BLaER1 (cell line): ENCODE data around the gene COG6.

Experiments used
- H3K27ac ChIP-seq: shearing (Covaris generic); formaldehyde crosslinking; 2 replicates; pipeline ENCODE4 v1.8.1; 2022
- H3K27me3 ChIP-seq: shearing (Covaris generic); formaldehyde crosslinking; 2 replicates; pipeline ENCODE4 v1.8.1; 2022
- H3K36me3 ChIP-seq: shearing (Covaris generic); formaldehyde crosslinking; 2 replicates; pipeline ENCODE4 v1.8.1; 2022
- H3K4me1 ChIP-seq: shearing (Covaris generic); formaldehyde crosslinking; 2 replicates; pipeline ENCODE4 v1.8.1; 2022
- H3K4me2 ChIP-seq: shearing (Covaris generic); formaldehyde crosslinking; 2 replicates; pipeline ENCODE4 v1.8.1; 2022
- H3K4me3 ChIP-seq: shearing (Covaris generic); formaldehyde crosslinking; 2 replicates; pipeline ENCODE4 v1.8.1; 2022
- H3K9ac ChIP-seq: shearing (Covaris generic); formaldehyde crosslinking; 2 replicates; pipeline ENCODE4 v1.8.1; 2022
- H3K9me3 ChIP-seq: shearing (Covaris generic); formaldehyde crosslinking; 2 replicates; pipeline ENCODE4 v1.8.1; 2022
- H4K20me1 ChIP-seq: shearing (Covaris generic); formaldehyde crosslinking; 2 replicates; pipeline ENCODE4 v1.8.1; 2022
- Cebpa-rat ChIP-seq: shearing (Covaris generic); IDR thresholded peaks from 2 replicates; pipeline ENCODE4 v1.8.1; 2022

COG6 gene

DNA sequence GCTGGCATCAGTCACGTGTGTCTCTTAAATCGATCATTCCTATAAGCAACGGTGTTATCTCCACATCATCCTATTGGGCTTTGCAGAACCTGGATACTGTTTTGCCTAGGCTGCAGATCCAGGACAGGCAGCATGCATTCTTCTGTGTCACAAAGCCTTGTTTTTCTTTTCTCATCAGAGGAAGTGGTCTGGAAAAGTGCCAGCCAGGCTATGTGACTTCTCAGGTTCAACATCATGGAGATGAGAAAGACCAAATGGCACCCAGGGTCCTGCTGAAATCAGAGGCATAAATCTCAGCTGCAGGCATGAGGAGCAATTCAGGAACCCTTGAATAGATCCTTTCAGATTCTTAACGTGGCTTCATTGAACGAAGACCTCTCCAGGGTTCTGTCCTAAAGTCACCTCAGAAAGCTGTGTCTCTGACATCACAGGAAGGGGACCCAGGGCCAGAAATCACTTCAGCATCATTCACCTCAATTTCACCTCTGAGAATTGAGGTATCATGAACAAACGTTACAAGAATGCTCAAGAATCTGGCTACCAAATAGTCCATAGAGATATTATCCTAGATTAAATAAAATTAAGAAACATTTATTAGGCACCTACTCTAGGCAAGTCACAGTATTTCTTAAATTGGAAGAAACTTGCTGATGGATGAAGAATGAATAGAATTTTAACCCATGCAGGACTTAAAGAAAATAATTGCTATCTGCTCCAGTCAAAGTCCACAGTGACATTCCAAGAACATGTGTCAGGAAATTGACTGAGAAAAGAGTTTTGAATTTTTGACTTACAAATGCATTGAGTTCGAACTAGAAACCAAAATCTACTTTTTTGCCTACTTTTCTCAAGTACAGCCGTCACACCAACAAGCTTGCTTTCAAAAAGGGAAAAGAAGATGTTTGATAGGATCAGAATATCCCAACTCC, 124.1 kb downstream of the COG6 start:
- Histone ChIP-seq H3K4me3 (no peak overlapping the region), H3K4me2 (peak overlapping the region; percentile 2; the same call in 1 of the 2 replicates), H4K20me1 (no peaks in the 10 kb centered on the region), H3K4me1 (peaks cover 9% of the 10 kb centered on the region; the same call in 1 of the 2 replicates), H3K36me3 (no peaks in the 10 kb centered on the region), H3K9ac (no peak overlapping the region), H3K27ac (no peak overlapping the region), H3K27me3 (no peaks in the 10 kb centered on the region), H3K9me3 (no peaks in the 10 kb centered on the region)
- no peak for TF ChIP-seq Cebpa-rat

DNA sequence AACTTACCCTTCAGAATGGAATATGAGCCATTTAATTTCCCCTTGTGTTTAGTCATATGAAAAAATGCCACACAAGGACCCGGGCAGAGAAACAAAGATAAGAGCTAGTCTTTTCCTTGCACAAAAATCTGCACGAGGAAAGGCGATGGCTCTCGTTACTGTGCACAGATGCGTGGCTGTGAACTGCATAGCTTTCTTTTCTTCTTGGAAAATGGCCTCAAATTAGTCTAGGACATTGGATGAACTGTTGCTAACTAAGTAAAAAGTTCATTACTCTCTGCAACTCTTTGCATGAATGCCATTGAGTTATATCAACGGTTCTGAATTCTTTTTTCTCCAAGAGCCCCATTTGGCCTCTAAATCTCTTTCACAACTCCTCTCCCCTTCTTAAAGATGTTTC, 125.2 kb downstream of the COG6 start:
- Histone ChIP-seq H3K4me1 (peaks cover 9% of the 10 kb centered on the region; the same call in 1 of the 2 replicates), H3K36me3 (no peaks in the 10 kb centered on the region), H3K27me3 (no peaks in the 10 kb centered on the region), H3K27ac (no peak overlapping the region), H3K4me2 (no peak overlapping the region), H3K4me3 (no peak overlapping the region), H3K9me3 (no peaks in the 10 kb centered on the region), H3K9ac (no peak overlapping the region), H4K20me1 (no peaks in the 10 kb centered on the region)
- no peak for TF ChIP-seq Cebpa-rat

DNA sequence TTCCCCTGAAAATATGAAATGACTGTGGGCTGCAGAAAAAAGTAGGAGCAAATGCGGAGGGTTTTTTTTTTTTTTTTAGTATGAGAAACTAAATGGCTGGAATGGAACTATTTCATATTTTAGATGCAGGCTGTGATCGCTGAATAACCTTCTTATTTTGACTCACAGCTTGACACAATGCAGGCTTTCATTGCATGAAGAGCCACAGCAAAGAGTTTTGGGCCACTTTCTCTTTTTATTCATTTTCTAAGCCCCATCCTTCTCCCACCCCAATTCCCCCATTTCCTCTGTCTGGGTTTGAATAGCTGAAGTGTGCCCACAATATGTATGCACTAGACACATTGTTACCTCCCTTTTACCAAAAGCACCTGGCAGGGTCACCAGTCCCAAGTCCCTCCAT, 125.9 kb downstream of the COG6 start:
- no peaks in the 10 kb centered on the region for H4K20me1 ChIP-seq
- TF ChIP-seq Cebpa-rat = no peak
- no peak overlapping the region for H3K4me2 ChIP-seq
- H3K4me3 ChIP-seq = no peak overlapping the region
- H3K36me3 ChIP-seq = no peaks in the 10 kb centered on the region
- H3K4me1 ChIP-seq = peaks cover 9% of the 10 kb centered on the region; the same call in 1 of the 2 replicates
- H3K9me3 ChIP-seq = no peaks in the 10 kb centered on the region
- no peak overlapping the region for H3K9ac ChIP-seq
- no peaks in the 10 kb centered on the region for H3K27me3 ChIP-seq
- no peak overlapping the region for H3K27ac ChIP-seq

DNA sequence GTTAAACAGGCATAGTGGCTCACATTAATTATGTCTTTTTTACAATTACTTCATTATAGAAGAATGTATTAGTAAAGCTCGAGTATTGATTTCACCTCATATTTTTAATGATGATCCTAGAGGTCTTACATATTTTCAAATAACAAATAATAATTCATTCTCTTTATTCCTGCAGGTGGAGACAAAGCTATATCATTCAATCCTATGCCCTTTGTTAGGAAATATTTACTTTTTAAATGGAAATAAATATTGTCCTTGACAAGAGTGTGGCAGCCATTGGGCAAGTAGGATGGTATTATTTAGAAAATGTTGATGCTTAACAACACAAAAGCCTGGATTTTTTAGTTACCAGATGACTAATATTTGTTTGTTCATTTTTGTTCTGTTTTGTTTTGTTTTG, 127.6 kb downstream of the COG6 start:
- Histone ChIP-seq H3K4me3 (no peak overlapping the region), H3K27me3 (no peaks in the 10 kb centered on the region), H4K20me1 (no peaks in the 10 kb centered on the region), H3K36me3 (no peaks in the 10 kb centered on the region), H3K4me2 (no peak overlapping the region), H3K9ac (no peak overlapping the region), H3K4me1 (peaks cover 9% of the 10 kb centered on the region; the same call in 1 of the 2 replicates), H3K27ac (no peak overlapping the region), H3K9me3 (no peaks in the 10 kb centered on the region)
- TF ChIP-seq Cebpa-rat = no peak

DNA sequence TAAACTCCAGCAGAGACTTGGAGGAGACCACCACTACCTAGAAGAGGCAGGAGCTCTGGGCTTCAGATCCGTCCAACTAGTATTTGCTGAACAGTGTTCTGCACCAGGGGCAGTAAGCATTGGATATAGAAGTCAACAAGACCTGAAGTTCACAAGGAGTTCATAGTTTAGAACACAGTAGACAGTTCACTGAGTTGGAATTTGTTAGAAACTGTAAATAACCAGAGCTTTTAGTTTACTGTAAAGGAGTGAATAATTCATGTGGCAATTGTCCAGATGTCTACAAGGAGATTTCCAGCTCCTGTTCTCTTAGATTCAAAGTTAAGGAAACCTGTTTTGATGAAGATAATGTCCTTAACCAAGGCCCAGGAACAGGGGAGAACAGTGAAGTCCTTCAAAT, 128.9 kb downstream of the COG6 start:
- Histone ChIP-seq H3K27me3 (no peaks in the 10 kb centered on the region), H3K9me3 (peaks cover 1% of the 10 kb centered on the region; the same call in 1 of the 2 replicates), H3K4me2 (no peak overlapping the region), H3K4me1 (peaks cover 2% of the 10 kb centered on the region; the same call in 1 of the 2 replicates), H3K27ac (no peak overlapping the region), H3K4me3 (no peak overlapping the region), H3K9ac (no peak overlapping the region), H3K36me3 (no peaks in the 10 kb centered on the region), H4K20me1 (no peaks in the 10 kb centered on the region)
- TF ChIP-seq Cebpa-rat = no peak

DNA sequence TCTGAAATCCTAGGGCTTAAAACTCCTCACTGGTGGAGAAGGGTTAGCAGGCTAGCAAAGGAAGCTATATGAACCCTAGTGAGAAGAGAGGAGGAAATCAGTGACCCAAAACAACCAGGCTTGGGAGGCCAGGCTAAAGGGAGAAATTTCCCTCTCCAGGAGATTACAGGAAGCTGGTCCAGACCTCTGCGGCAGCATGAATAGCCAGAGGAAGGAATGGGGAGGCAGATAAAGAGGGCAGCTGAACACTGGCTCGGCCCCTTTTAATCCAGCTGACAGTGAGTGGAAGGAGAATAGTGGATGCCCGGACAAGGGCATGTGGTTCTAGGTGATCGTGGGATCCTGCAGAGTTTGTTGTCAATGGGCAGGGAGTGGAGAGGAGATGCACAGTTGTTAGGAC, 130.6 kb downstream of the COG6 start:
- H3K9me3 ChIP-seq = peaks cover 6% of the 10 kb centered on the region; the same call in 1 of the 2 replicates
- H3K27me3 ChIP-seq = no peaks in the 10 kb centered on the region
- H3K4me1 ChIP-seq = no peaks in the 10 kb centered on the region
- no peak overlapping the region for H3K9ac ChIP-seq
- H3K4me3 ChIP-seq = no peak overlapping the region
- H3K27ac ChIP-seq = no peak overlapping the region
- no peaks in the 10 kb centered on the region for H4K20me1 ChIP-seq
- no peak overlapping the region for H3K4me2 ChIP-seq
- no peaks in the 10 kb centered on the region for H3K36me3 ChIP-seq
- TF ChIP-seq Cebpa-rat = no peak

DNA sequence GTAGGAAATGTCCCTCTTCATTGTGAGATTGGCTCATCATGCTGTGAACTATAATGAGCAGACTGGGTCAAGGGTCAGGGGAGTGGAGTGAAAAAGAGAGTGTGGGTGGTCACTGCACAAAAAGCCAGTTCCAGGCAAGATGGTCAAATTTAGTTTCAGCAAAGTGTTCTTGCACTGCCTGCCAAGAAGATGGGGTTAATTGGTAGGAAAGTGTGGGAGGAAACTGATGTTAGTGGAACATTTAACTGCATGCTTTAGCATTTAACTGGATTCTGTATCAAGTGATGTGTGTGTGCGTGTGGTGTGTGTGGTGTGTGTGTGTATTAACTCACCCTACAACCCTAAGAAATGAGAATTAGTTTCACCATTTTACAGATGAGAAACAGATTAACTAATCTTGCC, 131.6 kb downstream of the COG6 start:
- Histone ChIP-seq H3K9ac (no peak overlapping the region), H3K9me3 (peaks cover 6% of the 10 kb centered on the region; the same call in 1 of the 2 replicates), H3K27ac (no peak overlapping the region), H3K27me3 (no peaks in the 10 kb centered on the region), H4K20me1 (no peaks in the 10 kb centered on the region), H3K4me2 (no peak overlapping the region), H3K4me3 (no peak overlapping the region), H3K4me1 (no peaks in the 10 kb centered on the region), H3K36me3 (no peaks in the 10 kb centered on the region)
- TF ChIP-seq Cebpa-rat = no peak

DNA sequence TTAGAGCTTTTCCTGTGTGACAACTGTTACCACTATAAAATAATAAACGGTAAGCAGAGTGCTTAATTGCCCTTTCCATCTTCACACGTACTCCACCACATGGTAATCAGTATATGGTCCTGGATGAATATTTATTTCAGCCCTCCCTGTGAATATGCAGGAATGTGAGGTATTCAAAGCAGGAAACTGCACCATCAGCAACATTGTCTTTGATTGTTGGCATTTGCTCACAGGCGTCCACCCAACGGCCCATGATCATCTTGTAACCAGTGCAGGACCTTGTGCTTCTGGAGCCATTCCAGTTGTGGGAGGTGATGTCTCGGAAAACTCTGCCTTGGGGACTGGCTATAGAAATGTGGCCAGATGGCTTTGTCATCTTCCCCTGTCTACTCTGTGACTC, 132.6 kb downstream of the COG6 start:
- H3K9me3 ChIP-seq = peaks cover 6% of the 10 kb centered on the region; the same call in 1 of the 2 replicates
- no peak for TF ChIP-seq Cebpa-rat
- H3K27me3 ChIP-seq = no peaks in the 10 kb centered on the region
- H3K9ac ChIP-seq = no peak overlapping the region
- no peak overlapping the region for H3K4me3 ChIP-seq
- no peak overlapping the region for H3K4me2 ChIP-seq
- no peaks in the 10 kb centered on the region for H3K36me3 ChIP-seq
- no peaks in the 10 kb centered on the region for H4K20me1 ChIP-seq
- no peaks in the 10 kb centered on the region for H3K4me1 ChIP-seq
- H3K27ac ChIP-seq = no peak overlapping the region

DNA sequence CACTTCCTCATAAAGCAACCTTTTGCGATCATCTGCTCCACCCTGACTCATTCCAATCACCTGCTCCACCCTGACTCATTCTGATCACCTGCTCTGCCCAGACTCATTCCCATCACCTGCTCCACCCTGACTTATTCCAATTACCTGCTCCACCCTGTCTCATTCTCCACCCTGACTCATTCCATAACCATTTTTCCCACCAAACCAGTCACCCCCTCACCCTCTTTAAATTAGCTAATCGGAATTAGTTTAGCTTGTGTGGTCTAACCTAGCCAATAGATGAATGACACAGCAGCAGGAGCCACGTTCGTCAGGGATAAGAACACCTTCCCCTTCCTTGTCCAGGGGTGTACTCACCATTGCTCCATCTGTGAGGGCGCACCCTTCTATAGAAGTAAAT, 134.0 kb downstream of the COG6 start:
- H4K20me1 ChIP-seq = no peaks in the 10 kb centered on the region
- peaks cover 13% of the 10 kb centered on the region; the same call in 1 of the 2 replicates for H3K9me3 ChIP-seq
- H3K36me3 ChIP-seq = no peaks in the 10 kb centered on the region
- no peak for TF ChIP-seq Cebpa-rat
- H3K9ac ChIP-seq = no peak overlapping the region
- no peak overlapping the region for H3K4me2 ChIP-seq
- H3K4me3 ChIP-seq = no peak overlapping the region
- no peaks in the 10 kb centered on the region for H3K27me3 ChIP-seq
- no peaks in the 10 kb centered on the region for H3K4me1 ChIP-seq
- no peak overlapping the region for H3K27ac ChIP-seq
